CD14-positive monocyte (primary cell): ENCODE measurements around the gene CCL28. TPM values are rescaled to one million over a fixed set of nuclear protein-coding genes. Genes with fewer than 3 reads are reported as not detected.
"Not testable (repeated sequence)": the region's sequence is repeated elsewhere in the genome, so short reads cannot be mapped to it uniquely, and the experiment has no call there.

Source experiments
- DNase-seq, 3 donors: peaks; one replicate each; pipeline ENCODE4 v3.0.0-alpha.2; 2011 to 2022
- H2AFZ ChIP-seq: 2 replicates; pipeline ENCODE4 v1.6.0; 2012; ENCODE audit warnings: mild to moderate bottlenecking, low read depth, low read length, inconsistent platforms; ENCODE audit not compliant: insufficient read depth, poor library complexity, severe bottlenecking
- H3K27ac ChIP-seq, 2 donors: 1 replicate in 1 of 2; 2 replicates in 1 of 2; pipeline ENCODE4 v1.5.1; 2012 to 2013; ENCODE audit warnings: low read length in 2 of 2, control low read depth in 1 of 2, inconsistent platforms in 1 of 2, low read depth in 1 of 2, mild to moderate bottlenecking in 1 of 2
- H3K27me3 ChIP-seq, 2 donors: one replicate each; pipeline versions ENCODE4 v1.6.0 to v1.6.1; 2011 to 2013; ENCODE audit warnings: low read length in 2 of 2; ENCODE audit not compliant: control insufficient read depth in 2 of 2, insufficient read depth in 2 of 2
- H3K36me3 ChIP-seq, 2 donors: replicated peaks in 1 of 2; 1 replicate in 1 of 2; 2 replicates in 1 of 2; pipeline versions ENCODE4 v1.5.1 to v1.6.1; 2012 to 2013; ENCODE audit warnings: low read length in 2 of 2, control low read depth in 1 of 2, inconsistent platforms in 1 of 2, mild to moderate bottlenecking in 1 of 2; ENCODE audit not compliant: insufficient read depth in 2 of 2, control insufficient read depth in 1 of 2
- H3K4me1 ChIP-seq, 2 donors: 1 replicate in 1 of 2; 2 replicates in 1 of 2; pipeline versions ENCODE4 v1.5.1 to v1.6.1; 2012 to 2013; ENCODE audit warnings: low read length in 2 of 2, control low read depth in 1 of 2, inconsistent platforms in 1 of 2, mild to moderate bottlenecking in 1 of 2, moderate library complexity in 1 of 2; ENCODE audit not compliant: insufficient read depth in 2 of 2, control insufficient read depth in 1 of 2
- H3K4me2 ChIP-seq: replicated peaks from 2 replicates; pipeline ENCODE3; 2012; ENCODE audit warnings: low read length, moderate library complexity, mild to moderate bottlenecking; ENCODE audit not compliant: poor library complexity, severe bottlenecking; ENCODE audit errors: extremely low read depth
- H3K4me3 ChIP-seq, 3 experiments: fragments of 200-600 bp in 1 of 3; sonication (generic) in 1 of 3; replicated peaks in 1 of 3; 1 replicate in 2 of 3; 2 replicates in 1 of 3; pipeline ENCODE4 v1.5.1; 2011 to 2013; ENCODE audit warnings: low read length in 3 of 3, mild to moderate bottlenecking in 3 of 3, control low read depth in 2 of 3, low read depth in 2 of 3, inconsistent platforms in 1 of 3, moderate library complexity in 1 of 3
- H3K79me2 ChIP-seq: 2 replicates; pipeline ENCODE4 v1.6.0; 2012; ENCODE audit warnings: mild to moderate bottlenecking, control low read depth, inconsistent platforms, low read length, moderate library complexity; ENCODE audit not compliant: insufficient read depth
- H3K9ac ChIP-seq: 2 replicates; pipeline ENCODE4 v1.6.0; 2017; ENCODE audit warnings: low read length, mild to moderate bottlenecking; ENCODE audit not compliant: insufficient read depth, poor library complexity, severe bottlenecking
- H3K9me3 ChIP-seq, 2 donors: replicated peaks in 1 of 2; 1 replicate in 1 of 2; 2 replicates in 1 of 2; pipeline versions ENCODE4 v1.5.1 to v1.6.1; 2012 to 2013; ENCODE audit warnings: low read length in 2 of 2, control low read depth in 1 of 2; ENCODE audit not compliant: control insufficient read depth in 1 of 2, insufficient read depth in 1 of 2
- H4K20me1 ChIP-seq: 2 replicates; pipeline ENCODE4 v1.6.0; 2012; ENCODE audit warnings: mild to moderate bottlenecking, low read length, control low read depth, moderate library complexity; ENCODE audit not compliant: insufficient read depth
- H3K27ac Mint-ChIP-seq, 7 donors: one replicate each; pipeline ENCODE4 v1.8.0; 2020; ENCODE audit warnings: mild to moderate bottlenecking in 7 of 7, mixed read lengths in 7 of 7, moderate library complexity in 6 of 7, inconsistent platforms in 2 of 7
- H3K27me3 Mint-ChIP-seq, 3 donors: one replicate each; pipeline ENCODE4 v1.8.0; 2021 to 2022; ENCODE audit warnings: low read depth in 3 of 3, mild to moderate bottlenecking in 3 of 3, mixed read lengths in 3 of 3, moderate library complexity in 3 of 3, inconsistent platforms in 1 of 3
- H3K36me3 Mint-ChIP-seq, 2 donors: one replicate each; pipeline ENCODE4 v1.8.0; 2020; ENCODE audit warnings: mixed read lengths in 2 of 2, inconsistent platforms in 1 of 2, mild to moderate bottlenecking in 1 of 2
- H3K4me1 Mint-ChIP-seq: one replicate; pipeline ENCODE4 v1.8.0; 2020; ENCODE audit warnings: mild to moderate bottlenecking, mixed read lengths
- H3K4me3 Mint-ChIP-seq, 2 donors: one replicate each; pipeline ENCODE4 v1.8.0; 2020; ENCODE audit warnings: mild to moderate bottlenecking in 2 of 2, mixed read lengths in 2 of 2, moderate library complexity in 1 of 2
- H3K9me3 Mint-ChIP-seq, 7 donors: one replicate each; pipeline ENCODE4 v1.8.0; 2020 to 2022; ENCODE audit warnings: mixed read lengths in 7 of 7, mild to moderate bottlenecking in 6 of 7, moderate library complexity in 6 of 7, inconsistent platforms in 2 of 7
- WGBS: methylation state at CpG from one replicate; pipeline ENCODE4 v1.1.5; 2013; ENCODE audit warnings: missing lambda C conversion rate; ENCODE audit not compliant: insufficient coverage; 5-methylcytosine and 5-hydroxymethylcytosine counted together
- intact Hi-C, 2 donors: fragments of 100-400 bp; cut with micrococcal nuclease; formaldehyde crosslinking; loops; one replicate each; pipeline versions ENCODE4 v1.15.0 to v1.15.1; 2023
- polyA plus RNA-seq, 3 donors: library from polyadenylated mRNA; depleted of rRNA in 1 of 3; unstranded in 2 of 3; stranded (reverse) in 1 of 3; fragments of 300-500 nt in 2 of 3; fragments of >200 nt in 1 of 3; fragmentation: Illumina TruSeq in 2 of 3; gene quantifications; 1 replicate in 2 of 3; 2 replicates in 1 of 3; pipeline ENCODE4 v1.2.3, GENCODE V29; 2012 to 2021
- TF ChIP-seq, protein P1 (sequence below): fragments of 200-600 bp; IDR thresholded peaks from one replicate; pipeline ENCODE4 v1.8.0; 2022; ENCODE audit warnings: antibody characterized with exemption, mild to moderate bottlenecking

The CCL28 gene
- polyA plus RNA-seq, 3 donors = 0.10 to 0.51 (median 0.32) TPM

DNA sequence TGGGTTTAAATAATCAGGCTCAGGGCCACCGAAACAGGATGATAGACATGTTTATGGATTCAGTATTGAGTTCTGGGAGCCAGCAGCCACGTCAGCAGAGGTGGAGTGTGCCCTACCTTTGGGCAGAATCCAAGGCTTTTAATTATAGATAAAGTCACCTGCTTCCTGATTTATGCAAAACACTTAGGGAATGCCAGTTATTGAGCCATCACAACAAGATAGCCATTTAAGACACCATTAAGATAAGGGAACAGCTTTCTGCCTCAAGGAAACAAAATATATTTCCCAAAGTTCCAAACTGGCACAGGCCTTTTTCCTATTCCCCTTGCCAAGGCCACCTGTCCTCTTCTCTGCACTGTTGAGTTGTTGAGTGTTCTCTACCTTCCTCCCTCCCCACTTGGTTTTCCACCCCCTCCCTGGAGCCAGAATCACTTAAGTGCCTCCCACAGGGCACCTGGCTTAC lies 2.4 kb downstream of the CCL28 start:
- H3K79me2 ChIP-seq = no peaks in the 10 kb centered on the region
- no peak overlapping the region for H3K4me2 ChIP-seq
- H3K27ac ChIP-seq = no peak overlapping the region
- Mint-ChIP-seq H3K4me3 (no peak overlapping the region), H3K27me3 (peaks cover 0 to 2% (median 0%) of the 10 kb centered on the region in 3 donors), H3K36me3 (no peaks in the 10 kb centered on the region), H3K27ac (no peak overlapping the region), H3K4me1 (no peaks in the 10 kb centered on the region), H3K9me3 (peaks cover 0 to 5% (median 1%) of the 10 kb centered on the region in 7 donors)
- TF ChIP-seq, protein P1, sequence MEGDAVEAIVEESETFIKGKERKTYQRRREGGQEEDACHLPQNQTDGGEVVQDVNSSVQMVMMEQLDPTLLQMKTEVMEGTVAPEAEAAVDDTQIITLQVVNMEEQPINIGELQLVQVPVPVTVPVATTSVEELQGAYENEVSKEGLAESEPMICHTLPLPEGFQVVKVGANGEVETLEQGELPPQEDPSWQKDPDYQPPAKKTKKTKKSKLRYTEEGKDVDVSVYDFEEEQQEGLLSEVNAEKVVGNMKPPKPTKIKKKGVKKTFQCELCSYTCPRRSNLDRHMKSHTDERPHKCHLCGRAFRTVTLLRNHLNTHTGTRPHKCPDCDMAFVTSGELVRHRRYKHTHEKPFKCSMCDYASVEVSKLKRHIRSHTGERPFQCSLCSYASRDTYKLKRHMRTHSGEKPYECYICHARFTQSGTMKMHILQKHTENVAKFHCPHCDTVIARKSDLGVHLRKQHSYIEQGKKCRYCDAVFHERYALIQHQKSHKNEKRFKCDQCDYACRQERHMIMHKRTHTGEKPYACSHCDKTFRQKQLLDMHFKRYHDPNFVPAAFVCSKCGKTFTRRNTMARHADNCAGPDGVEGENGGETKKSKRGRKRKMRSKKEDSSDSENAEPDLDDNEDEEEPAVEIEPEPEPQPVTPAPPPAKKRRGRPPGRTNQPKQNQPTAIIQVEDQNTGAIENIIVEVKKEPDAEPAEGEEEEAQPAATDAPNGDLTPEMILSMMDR = no peak
- intact Hi-C loops = no loop called here
- no peaks in the 10 kb centered on the region for H3K4me1 ChIP-seq
- no peaks in the 10 kb centered on the region for H3K9me3 ChIP-seq
- H2AFZ ChIP-seq = no peak overlapping the region
- H3K36me3 ChIP-seq = no peaks in the 10 kb centered on the region
- no peak overlapping the region for H3K4me3 ChIP-seq
- H4K20me1 ChIP-seq = no peaks in the 10 kb centered on the region
- H3K9ac ChIP-seq = no peak overlapping the region
- no peak for DNase-seq
- no peaks in the 10 kb centered on the region for H3K27me3 ChIP-seq
- no CpG with 5 or more reads among the region's 2 CpGs for WGBS

DNA sequence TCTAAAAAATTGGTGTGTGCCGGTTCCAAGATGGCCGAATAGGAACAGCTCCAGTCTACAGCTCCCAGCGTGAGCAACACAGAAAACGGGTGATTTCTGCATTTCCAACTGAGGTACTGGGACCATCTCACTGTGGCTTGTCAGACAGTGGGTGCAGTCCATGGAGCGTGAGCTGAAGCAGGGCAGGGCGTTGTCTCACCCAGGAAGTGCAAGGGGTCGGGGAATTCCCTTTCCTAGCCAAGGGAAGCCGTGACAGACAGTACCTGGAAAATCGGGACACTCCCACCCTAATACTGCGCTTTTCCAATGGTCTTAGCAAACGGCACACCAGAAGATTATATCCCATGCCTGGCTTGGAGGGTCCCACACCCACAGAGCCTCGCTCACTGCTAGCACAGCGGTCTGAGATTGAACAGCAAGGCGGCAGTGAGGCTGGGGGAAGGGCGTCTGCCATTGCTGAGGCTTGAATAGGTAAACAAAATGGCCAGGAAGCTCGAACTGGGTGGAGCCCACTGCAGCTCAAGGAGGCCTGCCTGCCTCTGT lies 9.6 kb downstream of the CCL28 start:
- intact Hi-C loops, H3K36me3 Mint-ChIP-seq, H2AFZ ChIP-seq: not testable (repeated sequence)

More for the DNA sequence above, 9.6 kb downstream of the CCL28 start:
- not testable (repeated sequence) for H3K4me2 ChIP-seq, H4K20me1 ChIP-seq, H3K4me3 Mint-ChIP-seq, H3K36me3 ChIP-seq, H3K27ac ChIP-seq, DNase-seq, H3K4me1 Mint-ChIP-seq, H3K9me3 ChIP-seq, H3K4me3 ChIP-seq, H3K9me3 Mint-ChIP-seq, H3K9ac ChIP-seq, H3K27ac Mint-ChIP-seq, H3K79me2 ChIP-seq, H3K4me1 ChIP-seq, H3K27me3 ChIP-seq, H3K27me3 Mint-ChIP-seq
- WGBS = 96% methylated on average over 11 of the region's 16 CpGs
